PC-3 (cell line): Measurements from ENCODE around the gene FAM117B. TPM values are rescaled to one million over a fixed set of nuclear protein-coding genes. Genes with fewer than 3 reads are reported as not detected.

Experiments
- ATAC-seq: fragments of 200-7000 bp; cut with Tn5 transposase; 2 replicates; pipeline ENCODE4 v1.9.1; 2020; ENCODE audit warnings: mild to moderate bottlenecking, moderate library complexity
- BruUV-seq: library from RNA; stranded (reverse); fragments of 400-500 nt; replicated peaks from 2 replicates; lab custom pipeline; 2021; lab: Mats Ljungman, UMichigan
- CTCF ChIA-PET: fragments of 300-600 bp; sonication (Branson Sonifier 250); formaldehyde crosslinking; loops from one replicate; lab custom pipeline; 2022; ENCODE audit warnings: antibody characterized with exemption; lab: Charles Lee
- POLR2A ChIA-PET: fragments of 300-600 bp; sonication (Branson Sonifier 250); formaldehyde crosslinking; loops from one replicate; lab custom pipeline; 2022; ENCODE audit warnings: antibody characterized with exemption; ENCODE audit not compliant: unreplicated experiment; lab: Charles Lee
- DNase-seq: peaks from one replicate; pipeline ENCODE4 v3.0.0-alpha.2; 2015
- H2AFZ ChIP-seq: fragments of 300-600 bp; sonication (generic); 2 replicates; pipeline ENCODE4 v1.6.0; 2016; ENCODE audit warnings: antibody characterized with exemption, low read length
- H3F3A ChIP-seq: fragments of 300-600 bp; sonication (generic); one replicate; pipeline ENCODE4 v1.6.0; 2017; ENCODE audit warnings: antibody characterized with exemption, low read length, control low read depth, mild to moderate bottlenecking; ENCODE audit not compliant: unreplicated experiment
- H3K27ac ChIP-seq: fragments of 300-600 bp; sonication (generic); 2 replicates; pipeline ENCODE4 v1.5.1; 2016; ENCODE audit warnings: mild to moderate bottlenecking, low read length
- H3K27me3 ChIP-seq: fragments of 300-600 bp; sonication (generic); 2 replicates; pipeline ENCODE4 v1.6.1; 2016; ENCODE audit warnings: low read length, mixed read lengths
- H3K36me3 ChIP-seq: fragments of 300-600 bp; sonication (generic); 2 replicates; pipeline ENCODE4 v1.6.1; 2016; ENCODE audit warnings: low read depth, mixed run types, low read length, mixed read lengths
- H3K4me1 ChIP-seq: fragments of 300-600 bp; sonication (generic); 2 replicates; pipeline ENCODE4 v1.5.1; 2016; ENCODE audit warnings: low read length; ENCODE audit not compliant: insufficient read depth
- H3K4me2 ChIP-seq: fragments of 300-600 bp; sonication (generic); 2 replicates; pipeline ENCODE4 v1.6.0; 2016; ENCODE audit warnings: low read length
- H3K4me3 ChIP-seq: fragments of 300-600 bp; sonication (generic); 2 replicates; pipeline ENCODE4 v1.5.1; 2016; ENCODE audit warnings: mild to moderate bottlenecking, low read length, mixed read lengths
- H3K79me2 ChIP-seq: fragments of 300-600 bp; sonication (generic); 2 replicates; pipeline ENCODE4 v1.6.1; 2017; ENCODE audit warnings: low read length, mixed read lengths
- H3K9ac ChIP-seq: fragments of 300-600 bp; sonication (generic); 2 replicates; pipeline ENCODE4 v1.6.0; 2016; ENCODE audit warnings: mild to moderate bottlenecking, low read length
- H3K9me2 ChIP-seq: fragments of 300-600 bp; sonication (generic); replicated peaks from 2 replicates; pipeline ENCODE4 v1.6.1; 2016; ENCODE audit warnings: mixed run types, low read length, mixed read lengths
- H3K9me3 ChIP-seq: fragments of 300-600 bp; sonication (generic); 2 replicates; pipeline ENCODE4 v1.6.1; 2016; ENCODE audit warnings: low read length, mixed read lengths
- H4K20me1 ChIP-seq: fragments of 300-600 bp; sonication (generic); 2 replicates; pipeline ENCODE4 v1.6.1; 2016; ENCODE audit warnings: low read length, mixed read lengths
- CTCF ChIP-seq: fragments of 300-600 bp; sonication (generic); conservative IDR thresholded peaks from 2 replicates; pipeline ENCODE4 v1.5.1; 2017; ENCODE audit warnings: antibody characterized with exemption, low read depth, mild to moderate bottlenecking, low read length
- EZH2 ChIP-seq: fragments of 300-600 bp; sonication (generic); IDR thresholded peaks from one replicate; pipeline ENCODE4 v1.6.1; 2017; ENCODE audit warnings: antibody characterized with exemption, mild to moderate bottlenecking, low read length; ENCODE audit not compliant: unreplicated experiment
- EZH2phosphoT487 ChIP-seq: fragments of 300-600 bp; sonication (generic); IDR thresholded peaks from 2 replicates; pipeline ENCODE4 v1.6.1; 2018; ENCODE audit warnings: mild to moderate bottlenecking, antibody characterized with exemption, low read length, borderline replicate concordance
- intact Hi-C: fragments of 100-400 bp; cut with micrococcal nuclease; formaldehyde crosslinking; loops from 2 replicates; pipeline ENCODE4 v1.9.0; 2023
- total RNA-seq: library from RNA; depleted of rRNA; stranded (reverse); fragments of >200 nt; gene quantifications from 2 replicates; pipeline ENCODE4 v1.2.3, GENCODE V29; 2014

The FAM117B gene
- total RNA-seq, 1 experiment from 2014 or later: 2.2 TPM

GRCh38 chr2:202808754-202809153, 174.0 kb downstream of the FAM117B start:
- H3K27me3 ChIP-seq: no peaks in the 10 kb centered on the region
- ChIA-PET POLR2A (no interaction called here), CTCF (no interaction called here)
- H2AFZ ChIP-seq: no peak overlapping the region
- no peak overlapping the region for H3K9ac ChIP-seq
- H3K27ac ChIP-seq: no peak overlapping the region
- H3K9me2 ChIP-seq: no peaks in the 10 kb centered on the region
- BruUV-seq: no TSS peak
- peaks cover 18% of the 10 kb centered on the region for H3K4me1 ChIP-seq
- no peaks in the 10 kb centered on the region for H3K9me3 ChIP-seq
- intact Hi-C loops: loop anchor here (10.0 kb wide), 1 partner anchor 224 kb away; no protein-coding TSS in a partner anchor
- no peaks in the 10 kb centered on the region for H4K20me1 ChIP-seq
- H3K4me3 ChIP-seq: no peak overlapping the region
- no peaks in the 10 kb centered on the region for H3K36me3 ChIP-seq
- no peaks in the 10 kb centered on the region for H3F3A ChIP-seq
- TF ChIP-seq EZH2phosphoT487 (no peak), CTCF (no peak), EZH2 (no peak)
- H3K79me2 ChIP-seq: no peaks in the 10 kb centered on the region
- DNase-seq (no peak), ATAC-seq (no peak)
- no peak overlapping the region for H3K4me2 ChIP-seq

GRCh38 chr2:202813387-202813786, 178.6 kb downstream of the FAM117B start:
- Histone ChIP-seq H3K4me3 (no peak overlapping the region), H3K36me3 (no peaks in the 10 kb centered on the region), H3K4me1 (peaks cover 5% of the 10 kb centered on the region; the same call in 1 of the 2 replicates), H3K9me3 (no peaks in the 10 kb centered on the region), H3F3A (no peaks in the 10 kb centered on the region), H3K27ac (no peak overlapping the region), H4K20me1 (no peaks in the 10 kb centered on the region), H3K79me2 (no peaks in the 10 kb centered on the region), H3K27me3 (no peaks in the 10 kb centered on the region), H2AFZ (no peak overlapping the region), H3K4me2 (no peak overlapping the region), H3K9ac (no peak overlapping the region), H3K9me2 (no peaks in the 10 kb centered on the region)
- BruUV-seq: no TSS peak
- CTCF ChIA-PET: no interaction called here
- POLR2A ChIA-PET: no interaction called here
- intact Hi-C loops: no loop called here
- ATAC-seq (no peak), DNase-seq (no peak)
- TF ChIP-seq EZH2 (no peak), EZH2phosphoT487 (no peak), CTCF (no peak)

- BruUV-seq: no TSS peak
- Histone ChIP-seq H3K27ac (no peak overlapping the region), H3K4me1 (0 out of 2 replicates have a peak, but pooled peaks cover 3% of the 10 kb centered on the region), H3K9ac (no peak overlapping the region), H3K9me2 (no peaks in the 10 kb centered on the region), H3K36me3 (no peaks in the 10 kb centered on the region), H3F3A (no peaks in the 10 kb centered on the region), H3K4me2 (no peak overlapping the region), H3K79me2 (no peaks in the 10 kb centered on the region), H2AFZ (no peak overlapping the region), H3K27me3 (no peaks in the 10 kb centered on the region), H3K9me3 (no peaks in the 10 kb centered on the region), H4K20me1 (no peaks in the 10 kb centered on the region), H3K4me3 (no peak overlapping the region)
- DNase-seq (no peak), ATAC-seq (no peak)
- ChIA-PET POLR2A (no interaction called here), CTCF (no interaction called here)
- TF ChIP-seq EZH2: no peak
- TF ChIP-seq CTCF: no peak
- no peak for TF ChIP-seq EZH2phosphoT487
- intact Hi-C loops: no loop called here
Measured at GRCh38 chr2:202814226-202814625, 179.5 kb downstream of the FAM117B start.
